Posterior vena cava (tissue), 2 donors: ENCODE measurements around the gene PDE4DIP. TPM values are rescaled to one million over a fixed set of nuclear protein-coding genes. Genes with fewer than 3 reads are reported as not detected.
"Not testable (repeated sequence)": the region's sequence is repeated elsewhere in the genome, so short reads cannot be mapped to it uniquely, and the experiment has no call there.

Experiments
- DNase-seq: peaks from one replicate; pipeline ENCODE4 v3.0.0-alpha.2; 2020; ENCODE audit warnings: low spot score
- intact Hi-C, 2 donors: fragments of 100-400 bp; cut with DNase I; formaldehyde crosslinking; loops; one replicate each; pipeline versions ENCODE4 v1.14.1 to v1.14.2; 2022 to 2023
- total RNA-seq, 2 donors: library from RNA; stranded (reverse); fragmentation: NEBNext Ultra II Directional; extraction: Animal tissue kit (Norgen Biotek cat#: 25700); gene quantifications; one replicate each; pipeline ENCODE4 v1.2.1, GENCODE V29; 2021
- donor health status: DM: yes; HTN: yes; CAD: no.
- donor health status: DM: yes; HTN: yes; CAD: no.

Gene PDE4DIP
- total RNA-seq, 2 donors from 2014 or later, result 109 to 159 TPM

GRCh38 chr1:148909219-148909826, 65.1 kb downstream of the PDE4DIP start:
- not testable (repeated sequence) for DNase-seq

GRCh38 chr1:148911303-148911928, 67.2 kb downstream of the PDE4DIP start:
- DNase-seq, intact Hi-C loops: not testable (repeated sequence)

More at GRCh38 chr1:148909219-148909826, 65.1 kb downstream of the PDE4DIP start:
- intact Hi-C loops, result not testable (repeated sequence)

GRCh38 chr1:148916222-148916621, 72.0 kb downstream of the PDE4DIP start:
- DNase-seq, intact Hi-C loops: not testable (repeated sequence)

- intact Hi-C loops, result not testable (repeated sequence)
- DNase-seq, result peak; percentile 22
Measured at GRCh38 chr1:148916695-148917348, 72.6 kb downstream of the PDE4DIP start.

GRCh38 chr1:148918836-148919447, 74.7 kb downstream of the PDE4DIP start:
- intact Hi-C loops, DNase-seq: not testable (repeated sequence)

- intact Hi-C loops, DNase-seq: not testable (repeated sequence)
Measured at GRCh38 chr1:148921047-148921446, 76.8 kb downstream of the PDE4DIP start.

GRCh38 chr1:148923798-148924197, 79.6 kb downstream of the PDE4DIP start:
- intact Hi-C loops, DNase-seq: not testable (repeated sequence)

GRCh38 chr1:148927645-148928044, 83.4 kb downstream of the PDE4DIP start:
- intact Hi-C loops, DNase-seq: not testable (repeated sequence)

- intact Hi-C loops, DNase-seq: not testable (repeated sequence)
Measured at GRCh38 chr1:148929253-148929652, 85.0 kb downstream of the PDE4DIP start.

GRCh38 chr1:148935381-148936002, 91.3 kb downstream of the PDE4DIP start:
- DNase-seq, intact Hi-C loops: not testable (repeated sequence)

GRCh38 chr1:148942906-148943305, 98.7 kb downstream of the PDE4DIP start:
- DNase-seq, intact Hi-C loops: not testable (repeated sequence)

GRCh38 chr1:148945130-148945529, 100.9 kb downstream of the PDE4DIP start:
- intact Hi-C loops, DNase-seq: not testable (repeated sequence)

GRCh38 chr1:148948768-148949167, 104.5 kb downstream of the PDE4DIP start:
- DNase-seq, intact Hi-C loops: not testable (repeated sequence)

- peak; percentile 87 for DNase-seq
- intact Hi-C loops, result not testable (repeated sequence)
Measured at GRCh38 chr1:148951336-148952227, 107.4 kb downstream of the PDE4DIP start.

- intact Hi-C loops, result not testable (repeated sequence)
- peak; percentile 94 for DNase-seq
Measured at GRCh38 chr1:148952253-148952937, 108.2 kb downstream of the PDE4DIP start.

GRCh38 chr1:148952938-148953616, 108.8 kb downstream of the PDE4DIP start:
- peak; percentile 70 for DNase-seq
- intact Hi-C loops, result not testable (repeated sequence)

GRCh38 chr1:148953730-148954129, 109.5 kb downstream of the PDE4DIP start:
- intact Hi-C loops, DNase-seq: not testable (repeated sequence)
